ENCODE measurements around the gene UFC1.

GRCh38 chr1:161145832-161146231 lies 7.9 kb upstream of the UFC1 start:
- TF ChIP-seq CTCF (IDR thresholded peaks at IDR 0.05; ENCODE audit: poor library complexity, severe bottlenecking) (no peak), SMC3 (conservative IDR thresholded peaks at IDR 0.05; ENCODE audit: poor library complexity) (no peak)
